H1 (cell line): ENCODE measurements around the gene DPH6. TPM values are rescaled to one million over a fixed set of nuclear protein-coding genes. Genes with fewer than 3 reads are reported as not detected.

Experiments used
- CTCF ChIA-PET: fragments of 300-600 bp; sonication (Branson Sonifier 250); formaldehyde crosslinking; loops from one replicate; lab custom pipeline; 2021; ENCODE audit not compliant: partially characterized antibody; lab: Charles Lee
- POLR2A ChIA-PET: fragments of 300-600 bp; sonication (Branson Sonifier 250); formaldehyde crosslinking; loops from one replicate; lab custom pipeline; 2021; ENCODE audit warnings: inconsistent platforms; ENCODE audit not compliant: partially characterized antibody; lab: Charles Lee
- DNase-seq, 2 experiments: peaks; one replicate each; pipeline versions ENCODE4 v3.0.0 to v3.0.0-alpha.2; 2010 to 2022; ENCODE audit warnings: low spot score in 2 of 2, low read depth in 1 of 2, mixed read lengths in 1 of 2
- FAIRE-seq: peaks from 2 replicates; lab custom pipeline; 2011; peaks lifted over from hg19 to GRCh38; lab: Jason Lieb, UNC
- H2AFZ ChIP-seq: 2 replicates; pipeline ENCODE4 v1.8.1; 2012; ENCODE audit warnings: low read length, inconsistent platforms
- H2AK5ac ChIP-seq: 2 replicates; pipeline ENCODE4 v1.6.1; 2013; ENCODE audit warnings: low read depth, low read length
- H2BK120ac ChIP-seq: replicated peaks from 2 replicates; pipeline ENCODE3; 2013; ENCODE audit warnings: low read depth, low read length, inconsistent platforms
- H2BK12ac ChIP-seq: 2 replicates; pipeline ENCODE4 v1.6.1; 2013; ENCODE audit warnings: low read depth, low read length
- H2BK15ac ChIP-seq: 2 replicates; pipeline ENCODE4 v1.6.1; 2013; ENCODE audit warnings: low read length
- H2BK20ac ChIP-seq: 2 replicates; pipeline ENCODE4 v1.6.1; 2013; ENCODE audit warnings: low read length
- H2BK5ac ChIP-seq: 2 replicates; pipeline ENCODE4 v1.6.1; 2013; ENCODE audit warnings: low read depth, low read length
- H3K14ac ChIP-seq: 2 replicates; pipeline ENCODE4 v1.6.1; 2013; ENCODE audit warnings: inconsistent platforms; ENCODE audit not compliant: insufficient read length
- H3K18ac ChIP-seq: 2 replicates; pipeline ENCODE4 v1.6.1; 2013; ENCODE audit warnings: low read length; ENCODE audit errors: extremely low read depth
- H3K23ac ChIP-seq: 2 replicates; pipeline ENCODE4 v1.6.1; 2013; ENCODE audit warnings: inconsistent platforms; ENCODE audit not compliant: insufficient read length
- H3K23me2 ChIP-seq: 2 replicates; pipeline ENCODE4 v1.6.1; 2013; ENCODE audit warnings: low read depth, low read length
- H3K27ac ChIP-seq: 2 replicates; pipeline ENCODE4 v1.6.1; 2011; ENCODE audit warnings: low read depth, low read length, inconsistent platforms
- H3K27me3 ChIP-seq, 4 experiments: replicated peaks in 1 of 4; 1 replicate in 1 of 4; 2 replicates in 3 of 4; pipeline versions ENCODE4 v1.6.1 to v1.8.1; 2011 to 2013; ENCODE audit warnings: low read length in 3 of 4, mild to moderate bottlenecking in 3 of 4, inconsistent platforms in 2 of 4, mixed read lengths in 2 of 4, moderate library complexity in 1 of 4; ENCODE audit not compliant: control insufficient read depth in 3 of 4, insufficient read depth in 3 of 4; ENCODE audit errors: extremely low read depth in 1 of 4
- H3K36me3 ChIP-seq, 4 experiments: 2 replicates each; pipeline versions ENCODE4 v1.6.1 to v1.8.1; 2011 to 2013; ENCODE audit warnings: mild to moderate bottlenecking in 4 of 4, low read length in 3 of 4, moderate library complexity in 2 of 4, control low read depth in 1 of 4, inconsistent platforms in 1 of 4; ENCODE audit not compliant: insufficient read depth in 4 of 4, control insufficient read depth in 2 of 4
- H3K4ac ChIP-seq: replicated peaks from 2 replicates; pipeline ENCODE3; 2013; ENCODE audit warnings: low read length, low read depth, mixed read lengths, inconsistent platforms; ENCODE audit not compliant: insufficient read length
- H3K4me1 ChIP-seq, 4 experiments: replicated peaks in 1 of 4; 1 replicate in 1 of 4; 2 replicates in 3 of 4; pipeline versions ENCODE4 v1.6.1 to v1.8.1; 2011 to 2013; ENCODE audit warnings: low read length in 3 of 4, inconsistent platforms in 2 of 4, mixed read lengths in 1 of 4; ENCODE audit not compliant: insufficient read depth in 4 of 4, control insufficient read depth in 3 of 4
- H3K4me2 ChIP-seq, 2 experiments: 2 replicates each; pipeline versions ENCODE4 v1.6.1 to v1.8.1; 2011 to 2013; ENCODE audit warnings: low read depth in 2 of 2, low read length in 2 of 2, control low read depth in 1 of 2, inconsistent platforms in 1 of 2, mild to moderate bottlenecking in 1 of 2; ENCODE audit not compliant: insufficient read depth in 1 of 2
- H3K4me3 ChIP-seq, 4 experiments: fragments of 200-600, 300-600 bp in 1 of 4; sonication (generic), shearing (Covaris generic), sonication (Bioruptor Twin) in 1 of 4; 2 replicates each; pipeline versions ENCODE4 v1.5.1 to v1.8.1; 2011 to 2016; ENCODE audit warnings: low read length in 4 of 4, low read depth in 3 of 4, control low read depth in 2 of 4, inconsistent platforms in 2 of 4, mild to moderate bottlenecking in 2 of 4, mixed read lengths in 1 of 4, moderate library complexity in 1 of 4; ENCODE audit not compliant: insufficient read depth in 2 of 4; ENCODE audit errors: extremely low read depth in 1 of 4
- H3K56ac ChIP-seq: replicated peaks from 2 replicates; pipeline ENCODE3; 2013; ENCODE audit warnings: low read depth, mild to moderate bottlenecking, mixed read lengths, low read length, inconsistent platforms; ENCODE audit not compliant: insufficient read length
- H3K79me1 ChIP-seq: 2 replicates; pipeline ENCODE4 v1.6.1; 2013; ENCODE audit warnings: low read depth, low read length, control low read depth
- H3K79me2 ChIP-seq, 2 experiments: 2 replicates each; pipeline versions ENCODE4 v1.6.1 to v1.8.1; 2012 to 2013; ENCODE audit warnings: low read length in 2 of 2, mild to moderate bottlenecking in 2 of 2, inconsistent platforms in 1 of 2; ENCODE audit not compliant: insufficient read depth in 2 of 2, control insufficient read depth in 1 of 2
- H3K9ac ChIP-seq, 4 experiments: replicated peaks in 1 of 4; 1 replicate in 1 of 4; 2 replicates in 3 of 4; pipeline versions ENCODE4 v1.6.1 to v1.8.1; 2011 to 2013; ENCODE audit warnings: low read depth in 3 of 4, low read length in 3 of 4, control low read depth in 2 of 4, mild to moderate bottlenecking in 2 of 4, moderate library complexity in 2 of 4, inconsistent platforms in 1 of 4; ENCODE audit errors: extremely low read depth in 1 of 4
- H3K9me3 ChIP-seq, 2 experiments: 2 replicates each; pipeline versions ENCODE4 v1.6.1 to v1.8.1; 2012 to 2013; ENCODE audit warnings: mild to moderate bottlenecking in 2 of 2, moderate library complexity in 2 of 2, control low read depth in 1 of 2, inconsistent platforms in 1 of 2, low read depth in 1 of 2, low read length in 1 of 2, mixed read lengths in 1 of 2; ENCODE audit not compliant: insufficient read depth in 2 of 2
- H4K20me1 ChIP-seq, 2 experiments: replicated peaks in 1 of 2; 2 replicates each; pipeline versions ENCODE3 to v1.8.1; 2011 to 2013; ENCODE audit warnings: inconsistent platforms in 2 of 2, low read length in 2 of 2, mild to moderate bottlenecking in 1 of 2; ENCODE audit not compliant: insufficient read depth in 2 of 2, control insufficient read depth in 1 of 2
- H4K5ac ChIP-seq: 2 replicates; pipeline ENCODE4 v1.6.1; 2013; ENCODE audit warnings: low read length, low read depth, mixed read lengths, inconsistent platforms; ENCODE audit not compliant: insufficient read length
- H4K8ac ChIP-seq: 2 replicates; pipeline ENCODE4 v1.8.0; 2013; ENCODE audit warnings: mild to moderate bottlenecking, moderate library complexity, low read length, inconsistent platforms; ENCODE audit not compliant: insufficient read depth; ENCODE audit errors: extremely low read depth
- H4K91ac ChIP-seq: replicated peaks from 2 replicates; pipeline ENCODE3; 2013; ENCODE audit warnings: low read length, mixed read lengths, inconsistent platforms; ENCODE audit not compliant: insufficient read length
- ASH2L ChIP-seq: fragments of 200-600, 300-600 bp; sonication (generic); IDR thresholded peaks from one replicate; pipeline ENCODE4 v1.7.1; 2017; ENCODE audit warnings: low read length
- CBX5 ChIP-seq: fragments of 300-800, 300-1000 bp; sonication (generic); IDR thresholded peaks from 2 replicates; pipeline ENCODE4 v1.7.1; 2016; ENCODE audit warnings: antibody characterized with exemption, low read length, low read depth
- CBX8 ChIP-seq: fragments of 300-800, 300-1000 bp; sonication (generic); IDR thresholded peaks from 2 replicates; pipeline ENCODE4 v1.7.1; 2016; ENCODE audit warnings: low read depth, low read length, borderline replicate concordance
- EGR1 ChIP-seq: IDR thresholded peaks from 2 replicates; pipeline ENCODE4 v1.6.1; 2011; ENCODE audit warnings: low read depth, low read length, borderline replicate concordance
- FOSL1 ChIP-seq: IDR thresholded peaks from 2 replicates; pipeline ENCODE4 v1.6.1; 2011; ENCODE audit warnings: mild to moderate bottlenecking, low read depth, low read length, moderate library complexity; ENCODE audit not compliant: insufficient read depth
- HDAC6 ChIP-seq: IDR thresholded peaks from one replicate; pipeline ENCODE4 v1.7.1; 2012; ENCODE audit warnings: low read depth, mild to moderate bottlenecking, inconsistent platforms, low read length, moderate library complexity
- POU5F1 ChIP-seq: IDR thresholded peaks from 2 replicates; pipeline ENCODE4 v1.6.1; 2011; ENCODE audit warnings: low read depth, mild to moderate bottlenecking, low read length, moderate library complexity
- SP1 ChIP-seq: IDR thresholded peaks from 2 replicates; pipeline ENCODE4 v1.6.1; 2011; ENCODE audit warnings: low read depth, low read length
- SP4 ChIP-seq: IDR thresholded peaks from 2 replicates; pipeline ENCODE4 v1.6.1; 2012; ENCODE audit warnings: low read length, inconsistent platforms
- ZNF274 ChIP-seq: IDR thresholded peaks from 2 replicates; pipeline ENCODE4 v1.7.0; 2012; ENCODE audit warnings: low read length, borderline replicate concordance; ENCODE audit errors: extremely low read depth
- WGBS, 2 experiments: shearing (Covaris generic) in 1 of 2; methylation state at CpG; one replicate each; pipeline versions ENCODE4 v1.1.6 to v1.1.7; 2013 to 2015; ENCODE audit warnings: low lambda C conversion rate in 2 of 2, mixed read lengths in 2 of 2, inconsistent platforms in 1 of 2, low coverage in 1 of 2, missing lambda C conversion rate in 1 of 2; ENCODE audit not compliant: insufficient replicate concordance in 2 of 2, insufficient coverage in 1 of 2, insufficient read length in 1 of 2; ENCODE audit errors: extremely low coverage in 1 of 2, missing lambda C conversion rate in 1 of 2; 5-methylcytosine and 5-hydroxymethylcytosine counted together
- polyA plus RNA-seq, 7 experiments: library from polyadenylated mRNA; depleted of rRNA in 3 of 7; stranded (reverse) in 5 of 7; unstranded in 2 of 7; fragments of >200 nt in 5 of 7; fragments of 200-250 nt in 2 of 7; gene quantifications; 1 replicate in 5 of 7; 2 replicates in 1 of 7; 4 replicates in 1 of 7; pipeline versions ENCODE4 v1.2.1 to v1.2.3, GENCODE V29; 2011 to 2013; ENCODE audit warnings: missing spikeins in 2 of 7, mixed read lengths in 2 of 7
- total RNA-seq: library from RNA; stranded (reverse); fragmentation: NEBNext Ultra II Directional; extraction: Animal tissue kit (Norgen Biotek cat#: 25700); gene quantifications from 2 replicates; pipeline ENCODE4 v1.2.1, GENCODE V29; 2021

Gene DPH6
- total and polyA plus RNA-seq, 2 of the 8 experiments (the other 6 are each of a cell fraction or from before 2014, with no cell fraction given): 21.6 to 30.5 TPM

DNA sequence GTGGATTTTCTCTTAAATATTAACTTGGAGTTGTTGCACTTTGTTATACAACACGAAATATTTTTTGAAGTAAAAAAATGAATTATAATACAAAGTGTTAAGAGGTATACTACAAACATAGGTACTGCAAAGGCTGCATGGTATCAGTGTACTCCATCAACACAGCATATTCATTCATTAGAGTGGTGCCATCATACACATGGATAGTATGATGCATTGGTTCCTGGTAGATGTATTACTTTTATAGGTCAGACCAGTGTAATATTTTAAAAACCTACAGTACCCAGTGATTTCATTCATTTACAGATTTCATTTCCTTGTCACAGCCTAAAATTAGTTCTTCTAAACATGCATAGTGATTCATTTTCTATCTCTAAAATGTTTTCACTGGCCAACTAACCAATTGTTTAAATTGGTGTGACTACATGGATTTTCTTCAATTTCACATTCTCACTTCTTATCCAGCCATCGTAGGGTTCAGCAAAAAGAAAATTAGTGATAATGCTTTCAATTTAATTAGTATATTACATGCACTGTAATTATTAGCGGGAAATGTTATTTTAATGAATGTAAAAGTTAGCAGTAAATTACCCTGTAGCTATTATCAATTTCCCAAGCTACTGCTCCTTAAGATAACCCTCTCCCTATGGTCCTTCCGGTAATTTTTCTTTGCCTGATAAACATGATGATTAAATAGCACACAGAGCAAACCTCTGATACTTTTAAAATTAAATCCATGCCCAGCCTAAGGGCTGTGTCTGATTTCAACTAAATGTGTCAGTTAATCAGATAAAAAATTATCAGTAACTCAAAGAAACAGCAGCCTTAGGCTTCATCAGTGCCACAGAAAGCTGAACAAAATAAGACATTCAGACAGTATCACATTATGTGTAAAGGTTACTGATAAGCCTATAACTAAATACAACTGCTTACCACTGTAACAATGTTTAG lies 68.4 kb downstream of the DPH6 start:
- Histone ChIP-seq H3K9me3 (no peaks in the 10 kb centered on the region), H2AK5ac (no peak overlapping the region), H4K91ac (no peak overlapping the region), H3K4me3 (no peak overlapping the region), H3K4me2 (no peak overlapping the region), H3K27me3 (no peaks in the 10 kb centered on the region), H3K18ac (no peak overlapping the region), H3K79me1 (no peaks in the 10 kb centered on the region), H2AFZ (no peak overlapping the region), H4K20me1 (no peaks in the 10 kb centered on the region), H4K5ac (no peak overlapping the region), H2BK12ac (no peak overlapping the region), H3K14ac (no peak overlapping the region), H3K23me2 (no peaks in the 10 kb centered on the region; the same call in 1 of the 2 replicates), H2BK5ac (no peak overlapping the region), H3K23ac (no peak overlapping the region), H3K27ac (no peak overlapping the region), H2BK120ac (no peak overlapping the region), H3K79me2 (no peaks in the 10 kb centered on the region), H4K8ac (no peak overlapping the region), H3K4ac (no peak overlapping the region), H2BK15ac (no peak overlapping the region), H3K36me3 (no peaks in the 10 kb centered on the region), H3K56ac (no peak overlapping the region), H3K9ac (no peak overlapping the region), H2BK20ac (no peak overlapping the region), H3K4me1 (no peaks in the 10 kb centered on the region; a peak in 1 of 7 replicates)
- DNase-seq (no peak), FAIRE-seq (no peak)
- 92% methylated on average over 4 of the region's 4 CpGs; no CpG with 5 or more reads in 1 of the 2 experiments for WGBS, 2 experiments
- POLR2A ChIA-PET: no interaction called here
- no peak for TF ChIP-seq EGR1
- TF ChIP-seq ASH2L: no peak
- TF ChIP-seq CBX8: no peak
- TF ChIP-seq POU5F1: no peak
- no peak for TF ChIP-seq HDAC6
- no peak for TF ChIP-seq SP1
- TF ChIP-seq CBX5: no peak
- no peak for TF ChIP-seq FOSL1
- no peak for TF ChIP-seq SP4
- no peak for TF ChIP-seq ZNF274
- CTCF ChIA-PET: no interaction called here
